ENCODE measurements around the gene MOG.

Gene MOG

GRCh38 chr6:29680904-29681303 is 24.0 kb downstream of the MOG start, which contains the start of gene ZFP57:
Gene ZFP57 (minus strand): TSS chr6:29681152. CDS start chr6:29677003, 4,149 bp downstream.
- Histone ChIP-seq H3K9ac (ENCODE audit: low read length) (no peak within 1 kb of the TSS), H3K4ac (ENCODE audit: low read depth, low read length) (no peak within 1 kb of the TSS), H3K4me3 (ENCODE audit: low read length) (no peak within 1 kb of the TSS), H3K56ac (ENCODE audit: low read length) (peak within 1 kb of the TSS; percentile 7), H4K8ac (ENCODE audit: low read depth, low read length) (no peak within 1 kb of the TSS), H2BK120ac (ENCODE audit: low read depth, low read length) (no peak within 1 kb of the TSS), H3K18ac (ENCODE audit: low read length) (peak within 1 kb of the TSS; percentile 20), H3K4me1 (ENCODE audit: control insufficient read depth, low read depth, low read length) (peaks cover 2% of the 10 kb centered on the region), H3K79me2 (ENCODE audit: control insufficient read depth, insufficient read depth, low read length) (no peaks in the 10 kb centered on the region), H3K79me1 (ENCODE audit: low read length) (no peaks in the 10 kb centered on the region), H3K27ac (ENCODE audit: low read depth, low read length) (no peak within 1 kb of the TSS), H2BK5ac (ENCODE audit: low read length) (no peak within 1 kb of the TSS), H3K23ac (ENCODE audit: low read length) (no peak within 1 kb of the TSS), H4K5ac (ENCODE audit: low read length) (no peak within 1 kb of the TSS), H3K27me3 (ENCODE audit: insufficient read depth, low read length, poor library complexity) (no peaks in the 10 kb centered on the region), H2BK15ac (replicated peaks; ENCODE audit: low read depth) (no peak within 1 kb of the TSS), H3K36me3 (ENCODE audit: control insufficient read depth, insufficient read depth, low read length) (no peaks in the 10 kb centered on the region), H3K4me2 (ENCODE audit: low read length) (no peak within 1 kb of the TSS), H2AK5ac (ENCODE audit: low read length) (no peak within 1 kb of the TSS)
- no CpG with 5 or more reads among the region's 31 CpGs for WGBS (ENCODE audit: extremely low coverage, insufficient coverage, low lambda C conversion rate)
- DNase-seq, result no peak

DNA sequence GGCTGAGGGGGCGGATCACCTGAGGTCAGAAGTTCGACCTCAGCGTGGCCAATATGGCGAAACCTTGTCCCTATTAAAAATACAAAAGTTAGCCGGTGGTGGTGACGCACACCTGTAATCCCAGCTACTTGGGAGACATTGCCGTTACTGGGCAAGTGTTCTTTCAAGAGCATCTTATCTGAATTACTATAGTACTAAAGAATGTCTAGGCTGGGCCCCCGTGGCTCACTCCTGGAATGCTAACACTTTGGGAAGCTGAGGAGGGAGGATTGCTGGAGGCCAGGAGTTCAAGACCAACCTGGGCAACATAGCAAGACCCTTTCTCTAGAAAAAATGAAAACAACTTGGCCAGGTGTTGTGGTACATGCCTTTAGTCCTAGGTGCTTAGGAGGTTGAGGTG is 24.9 kb downstream of the MOG start:
- WGBS (ENCODE audit: extremely low coverage, insufficient coverage, low lambda C conversion rate), result no CpG with 5 or more reads among the region's 8 CpGs
- Histone ChIP-seq H2BK5ac (ENCODE audit: low read length) (no peak overlapping the region), H3K79me2 (ENCODE audit: control insufficient read depth, insufficient read depth, low read length) (no peaks in the 10 kb centered on the region), H3K4ac (ENCODE audit: low read depth, low read length) (no peak overlapping the region), H2BK15ac (replicated peaks; ENCODE audit: low read depth) (no peak overlapping the region), H3K4me2 (ENCODE audit: low read length) (no peak overlapping the region), H3K79me1 (ENCODE audit: low read length) (no peaks in the 10 kb centered on the region), H3K18ac (ENCODE audit: low read length) (no peak overlapping the region), H3K56ac (ENCODE audit: low read length) (no peak overlapping the region), H2BK120ac (ENCODE audit: low read depth, low read length) (no peak overlapping the region), H3K4me1 (ENCODE audit: control insufficient read depth, low read depth, low read length) (peaks cover 2% of the 10 kb centered on the region), H3K4me3 (ENCODE audit: low read length) (no peak overlapping the region), H2AK5ac (ENCODE audit: low read length) (no peak overlapping the region), H3K9ac (ENCODE audit: low read length) (no peak overlapping the region), H4K5ac (ENCODE audit: low read length) (no peak overlapping the region), H3K27ac (ENCODE audit: low read depth, low read length) (no peak overlapping the region), H3K23ac (ENCODE audit: low read length) (no peak overlapping the region), H3K36me3 (ENCODE audit: control insufficient read depth, insufficient read depth, low read length) (no peaks in the 10 kb centered on the region), H4K8ac (ENCODE audit: low read depth, low read length) (no peak overlapping the region), H3K27me3 (ENCODE audit: insufficient read depth, low read length, poor library complexity) (no peaks in the 10 kb centered on the region)
- DNase-seq, result no peak

DNA sequence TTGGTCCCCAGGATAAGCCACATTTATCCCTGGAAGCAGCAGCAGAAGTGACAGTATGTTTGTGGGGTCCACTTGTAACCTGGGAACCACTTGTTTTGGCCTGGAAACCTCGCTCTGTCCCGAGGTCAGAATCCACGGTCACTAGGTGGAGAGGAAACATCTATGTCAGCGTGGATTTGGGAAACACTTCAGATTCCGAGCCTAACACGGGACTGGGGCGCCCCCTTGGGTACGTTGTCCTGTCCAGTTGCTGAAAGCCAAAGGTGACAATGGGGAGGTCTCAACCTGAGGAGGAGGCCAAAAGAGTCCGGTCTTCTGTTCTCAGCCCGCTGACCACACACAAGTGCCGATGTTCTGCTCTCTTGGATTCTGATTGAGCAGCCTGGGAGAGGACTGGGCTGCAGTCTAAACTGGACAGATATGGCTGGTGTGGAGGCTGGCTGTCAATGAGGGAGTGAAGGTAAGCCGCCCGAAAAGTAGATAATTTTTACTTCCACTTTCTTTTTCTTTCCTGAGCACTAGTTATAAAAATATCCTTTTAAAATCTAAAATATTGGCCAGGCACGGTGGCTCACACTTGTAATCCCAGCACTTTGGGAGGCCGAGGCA is 28.9 kb downstream of the MOG start:
- H2BK120ac ChIP-seq (ENCODE audit: low read depth, low read length), result no peak overlapping the region
- H3K23ac ChIP-seq (ENCODE audit: low read length), result no peak overlapping the region
- no peak overlapping the region for H3K4me2 ChIP-seq (ENCODE audit: low read length)
- no peak overlapping the region for H2BK15ac ChIP-seq (replicated peaks; ENCODE audit: low read depth)
- no peak overlapping the region for H2BK5ac ChIP-seq (ENCODE audit: low read length)
- no peak overlapping the region for H3K4ac ChIP-seq (ENCODE audit: low read depth, low read length)
- H4K5ac ChIP-seq (ENCODE audit: low read length), result no peak overlapping the region
- H3K36me3 ChIP-seq (ENCODE audit: control insufficient read depth, insufficient read depth, low read length), result no peaks in the 10 kb centered on the region
- no peaks in the 10 kb centered on the region for H3K27me3 ChIP-seq (ENCODE audit: insufficient read depth, low read length, poor library complexity)
- DNase-seq, result peak; percentile 73
- no peak overlapping the region for H3K4me3 ChIP-seq (ENCODE audit: low read length)
- no peak overlapping the region for H4K8ac ChIP-seq (ENCODE audit: low read depth, low read length)
- no peaks in the 10 kb centered on the region for H3K79me2 ChIP-seq (ENCODE audit: control insufficient read depth, insufficient read depth, low read length)
- H2AK5ac ChIP-seq (ENCODE audit: low read length), result no peak overlapping the region
- no peak overlapping the region for H3K9ac ChIP-seq (ENCODE audit: low read length)
- peaks cover 2% of the 10 kb centered on the region for H3K4me1 ChIP-seq (ENCODE audit: control insufficient read depth, low read depth, low read length)
- no peak overlapping the region for H3K18ac ChIP-seq (ENCODE audit: low read length)
- no peak overlapping the region for H3K56ac ChIP-seq (ENCODE audit: low read length)
- no peak overlapping the region for H3K27ac ChIP-seq (ENCODE audit: low read depth, low read length)
- no peaks in the 10 kb centered on the region for H3K79me1 ChIP-seq (ENCODE audit: low read length)
- no CpG with 5 or more reads among the region's 15 CpGs for WGBS (ENCODE audit: extremely low coverage, insufficient coverage, low lambda C conversion rate)

DNA sequence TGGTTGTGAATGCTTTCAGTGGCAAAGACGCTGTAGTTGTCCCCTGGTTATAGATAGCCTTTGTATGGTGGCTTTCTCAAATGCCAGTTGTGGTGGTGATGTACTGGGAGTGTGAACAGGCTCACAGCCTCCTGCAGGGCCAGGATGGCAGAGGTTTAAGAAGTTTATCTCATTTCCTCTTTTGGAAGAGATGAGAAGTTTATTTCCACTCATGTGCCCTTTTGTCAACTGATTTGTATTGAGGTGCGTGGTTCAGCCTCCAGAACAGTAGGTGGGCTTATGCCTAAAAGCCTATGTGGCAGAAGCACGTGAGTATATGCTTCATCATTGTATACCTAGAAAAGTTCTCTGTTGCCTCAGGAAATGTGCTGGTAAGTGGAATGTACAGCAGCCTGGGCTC is 37.7 kb downstream of the MOG start:
- no peak overlapping the region for H3K9ac ChIP-seq (ENCODE audit: low read length)
- H3K4me1 ChIP-seq (ENCODE audit: control insufficient read depth, low read depth, low read length), result no peaks in the 10 kb centered on the region
- no CpG with 5 or more reads among the region's 3 CpGs for WGBS (ENCODE audit: extremely low coverage, insufficient coverage, low lambda C conversion rate)
- no peak overlapping the region for H2BK120ac ChIP-seq (ENCODE audit: low read depth, low read length)
- H3K4me2 ChIP-seq (ENCODE audit: low read length), result no peak overlapping the region
- no peak overlapping the region for H3K4me3 ChIP-seq (ENCODE audit: low read length)
- no peak overlapping the region for H4K8ac ChIP-seq (ENCODE audit: low read depth, low read length)
- H3K56ac ChIP-seq (ENCODE audit: low read length), result no peak overlapping the region
- H2BK15ac ChIP-seq (replicated peaks; ENCODE audit: low read depth), result no peak overlapping the region
- H3K27me3 ChIP-seq (ENCODE audit: insufficient read depth, low read length, poor library complexity), result no peaks in the 10 kb centered on the region
- H2AK5ac ChIP-seq (ENCODE audit: low read length), result no peak overlapping the region
- H3K36me3 ChIP-seq (ENCODE audit: control insufficient read depth, insufficient read depth, low read length), result no peaks in the 10 kb centered on the region
- no peak overlapping the region for H2BK5ac ChIP-seq (ENCODE audit: low read length)
- no peak for DNase-seq
- no peaks in the 10 kb centered on the region for H3K79me2 ChIP-seq (ENCODE audit: control insufficient read depth, insufficient read depth, low read length)
- no peaks in the 10 kb centered on the region for H3K79me1 ChIP-seq (ENCODE audit: low read length)
- no peak overlapping the region for H4K5ac ChIP-seq (ENCODE audit: low read length)
- no peak overlapping the region for H3K18ac ChIP-seq (ENCODE audit: low read length)
- no peak overlapping the region for H3K27ac ChIP-seq (ENCODE audit: low read depth, low read length)
- no peak overlapping the region for H3K4ac ChIP-seq (ENCODE audit: low read depth, low read length)
- H3K23ac ChIP-seq (ENCODE audit: low read length), result no peak overlapping the region

- Histone ChIP-seq H3K79me2 (ENCODE audit: control insufficient read depth, insufficient read depth, low read length) (no peaks in the 10 kb centered on the region), H3K56ac (ENCODE audit: low read length) (no peak overlapping the region), H3K27ac (ENCODE audit: low read depth, low read length) (no peak overlapping the region), H2BK15ac (replicated peaks; ENCODE audit: low read depth) (no peak overlapping the region), H2BK120ac (ENCODE audit: low read depth, low read length) (no peak overlapping the region), H2BK5ac (ENCODE audit: low read length) (no peak overlapping the region), H4K5ac (ENCODE audit: low read length) (no peak overlapping the region), H3K4ac (ENCODE audit: low read depth, low read length) (no peak overlapping the region), H2AK5ac (ENCODE audit: low read length) (no peak overlapping the region), H3K27me3 (ENCODE audit: insufficient read depth, low read length, poor library complexity) (no peaks in the 10 kb centered on the region), H4K8ac (ENCODE audit: low read depth, low read length) (no peak overlapping the region), H3K23ac (ENCODE audit: low read length) (no peak overlapping the region), H3K9ac (ENCODE audit: low read length) (no peak overlapping the region), H3K4me1 (ENCODE audit: control insufficient read depth, low read depth, low read length) (no peaks in the 10 kb centered on the region), H3K79me1 (ENCODE audit: low read length) (no peaks in the 10 kb centered on the region), H3K4me2 (ENCODE audit: low read length) (no peak overlapping the region), H3K18ac (ENCODE audit: low read length) (no peak overlapping the region), H3K4me3 (ENCODE audit: low read length) (no peak overlapping the region), H3K36me3 (ENCODE audit: control insufficient read depth, insufficient read depth, low read length) (no peaks in the 10 kb centered on the region)
- peak; percentile 57 for DNase-seq
- WGBS (ENCODE audit: extremely low coverage, insufficient coverage, low lambda C conversion rate), result no CpG with 5 or more reads among the region's 10 CpGs
These were observed 39.5 kb downstream of the MOG start for GRCh38 chr6:29696147-29697125.
